Hepatocyte (in vitro differentiated cells): ENCODE results near the gene CENPT. TPM values are rescaled to one million over a fixed set of nuclear protein-coding genes. Genes with fewer than 3 reads are reported as not detected.

ENCODE experiments used
- DNase-seq: peaks from one replicate; pipeline ENCODE4 v3.0.0-alpha.2; 2016; ENCODE audit warnings: low spot score
- H2AFZ ChIP-seq: fragments of 200-600 bp; sonication (generic); 2 replicates; pipeline ENCODE4 v1.6.0; 2016; ENCODE audit warnings: antibody characterized with exemption, mild to moderate bottlenecking
- H3K27ac ChIP-seq: fragments of 200-600 bp; sonication (generic); 2 replicates; pipeline ENCODE4 v1.5.1; 2016; ENCODE audit warnings: mild to moderate bottlenecking
- H3K27me3 ChIP-seq: fragments of 200-600 bp; sonication (generic); 2 replicates; pipeline ENCODE4 v1.6.1; 2016
- H3K36me3 ChIP-seq: fragments of 200-600 bp; sonication (generic); replicated peaks from 2 replicates; pipeline ENCODE4 v1.5.1; 2016; ENCODE audit warnings: low read depth; ENCODE audit not compliant: insufficient read depth
- H3K4me1 ChIP-seq: fragments of 200-600 bp; sonication (generic); 2 replicates; pipeline ENCODE4 v1.5.1; 2016; ENCODE audit warnings: mild to moderate bottlenecking, moderate library complexity; ENCODE audit not compliant: insufficient read depth
- H3K4me2 ChIP-seq: fragments of 200-600 bp; sonication (generic); 2 replicates; pipeline ENCODE4 v1.6.0; 2016
- H3K4me3 ChIP-seq: fragments of 200-600 bp; sonication (generic); 2 replicates; pipeline ENCODE4 v1.5.1; 2016; ENCODE audit warnings: mild to moderate bottlenecking
- H3K79me2 ChIP-seq: fragments of 200-600 bp; sonication (generic); 2 replicates; pipeline ENCODE4 v1.6.0; 2017; ENCODE audit warnings: mild to moderate bottlenecking
- H3K9me2 ChIP-seq: fragments of 200-600 bp; sonication (generic); replicated peaks from 2 replicates; pipeline ENCODE4 v1.6.0; 2017; ENCODE audit warnings: mild to moderate bottlenecking; ENCODE audit not compliant: insufficient read depth
- H3K9me3 ChIP-seq: fragments of 200-600 bp; sonication (generic); 2 replicates; pipeline ENCODE4 v1.5.1; 2016; ENCODE audit warnings: low read depth, mild to moderate bottlenecking
- H4K20me1 ChIP-seq: fragments of 200-600 bp; sonication (generic); 2 replicates; pipeline ENCODE4 v1.6.0; 2016; ENCODE audit warnings: mild to moderate bottlenecking; ENCODE audit not compliant: insufficient read depth, poor library complexity, severe bottlenecking
- CTCF ChIP-seq: fragments of 200-600 bp; sonication (generic); IDR thresholded peaks from 2 replicates; pipeline ENCODE4 v1.5.1; 2016; ENCODE audit warnings: antibody characterized with exemption, mild to moderate bottlenecking; ENCODE audit not compliant: poor library complexity
- EZH2 ChIP-seq: fragments of 200-600 bp; sonication (generic); IDR thresholded peaks from 2 replicates; pipeline ENCODE4 v1.6.1; 2016; ENCODE audit warnings: antibody characterized with exemption, mild to moderate bottlenecking, borderline replicate concordance
- EZH2phosphoT487 ChIP-seq: fragments of 200-600 bp; sonication (generic); IDR thresholded peaks from one replicate; pipeline ENCODE4 v1.6.1; 2018; ENCODE audit warnings: antibody characterized with exemption, mild to moderate bottlenecking, low read depth, moderate library complexity; ENCODE audit not compliant: unreplicated experiment, severe bottlenecking
- WGBS: methylation state at CpG from one replicate; pipeline ENCODE4 v1.1.6; 2016; ENCODE audit warnings: low lambda C conversion rate; ENCODE audit errors: missing lambda C conversion rate; 5-methylcytosine and 5-hydroxymethylcytosine counted together
- polyA plus RNA-seq: library from polyadenylated mRNA; unstranded; fragments of >200 nt; fragmentation: Nextera tagmentation; extraction: Ambion mirVana; gene quantifications from 2 replicates; pipeline ENCODE4 v1.2.1, GENCODE V29; 2016
- total RNA-seq: library from RNA; depleted of rRNA; stranded (reverse); fragments of >200 nt; gene quantifications from 2 replicates; pipeline ENCODE4 v1.2.3, GENCODE V29; 2014

Gene CENPT
- total and polyA plus RNA-seq, 2 experiments from 2014 or later = 38.1 to 84.0 TPM

- H3K4me3 ChIP-seq = no peak overlapping the region
- no peaks in the 10 kb centered on the region for H3K36me3 ChIP-seq
- no peaks in the 10 kb centered on the region for H3K9me3 ChIP-seq
- no peak for DNase-seq
- no peaks in the 10 kb centered on the region for H3K9me2 ChIP-seq
- no peaks in the 10 kb centered on the region for H3K4me1 ChIP-seq
- no peaks in the 10 kb centered on the region for H3K79me2 ChIP-seq
- no peak for TF ChIP-seq CTCF
- no peak overlapping the region for H2AFZ ChIP-seq
- H4K20me1 ChIP-seq = no peaks in the 10 kb centered on the region
- H3K27ac ChIP-seq = no peak overlapping the region
- WGBS = 96% methylated on average over 11 of the region's 11 CpGs
- no peak overlapping the region for H3K4me2 ChIP-seq
- no peaks in the 10 kb centered on the region for H3K27me3 ChIP-seq
Observed at GRCh38 chr16:67820608-67821259, 26.8 kb downstream of the CENPT start.

- Histone ChIP-seq H3K9me2 (no peaks in the 10 kb centered on the region), H2AFZ (no peak overlapping the region), H3K36me3 (no peaks in the 10 kb centered on the region), H3K9me3 (no peaks in the 10 kb centered on the region), H3K4me3 (no peak overlapping the region), H3K4me1 (no peaks in the 10 kb centered on the region), H3K27me3 (no peaks in the 10 kb centered on the region), H4K20me1 (no peaks in the 10 kb centered on the region), H3K79me2 (no peaks in the 10 kb centered on the region), H3K4me2 (no peak overlapping the region), H3K27ac (no peak overlapping the region)
- no peak for DNase-seq
- no peak for TF ChIP-seq CTCF
- no peak for TF ChIP-seq EZH2
- no peak for TF ChIP-seq EZH2phosphoT487
- WGBS = 85% methylated on average over 8 of the region's 8 CpGs
Observed at GRCh38 chr16:67814567-67814966, 32.9 kb downstream of the CENPT start.

GRCh38 chr16:67811899-67812298, 35.6 kb downstream of the CENPT start:
- H3K4me1 ChIP-seq = peaks cover 4% of the 10 kb centered on the region
- no peaks in the 10 kb centered on the region for H3K27me3 ChIP-seq
- no peaks in the 10 kb centered on the region for H3K9me2 ChIP-seq
- no peak for TF ChIP-seq EZH2phosphoT487
- no peak for TF ChIP-seq CTCF
- no peak for TF ChIP-seq EZH2
- 96% methylated on average over 1 of the region's 1 CpG for WGBS
- no peaks in the 10 kb centered on the region for H3K36me3 ChIP-seq
- no peak overlapping the region for H3K4me3 ChIP-seq
- H3K9me3 ChIP-seq = no peaks in the 10 kb centered on the region
- no peak overlapping the region for H3K27ac ChIP-seq
- H3K79me2 ChIP-seq = no peaks in the 10 kb centered on the region
- no peak overlapping the region for H3K4me2 ChIP-seq
- no peak for DNase-seq
- H4K20me1 ChIP-seq = no peaks in the 10 kb centered on the region
- no peak overlapping the region for H2AFZ ChIP-seq
